HG03103 (cell line): ENCODE measurements around the gene NPC1L1.
"Not testable (repeated sequence)": the region's sequence is repeated elsewhere in the genome, so short reads cannot be mapped to it uniquely, and the experiment has no call there.

Experiments
- ATAC-seq: cut with Tn5 transposase; IDR thresholded peaks from one replicate; pipeline ENCODE4 v1.9.1; 2021; ENCODE audit warnings: low read depth; ENCODE audit not compliant: unreplicated experiment

Gene NPC1L1

GRCh38 chr7:44512736-44513135 lies 28.4 kb downstream of the NPC1L1 start:
- no peak for ATAC-seq

- no peak for ATAC-seq
These were observed 29.2 kb downstream of the NPC1L1 start for GRCh38 chr7:44511863-44512468.

- ATAC-seq: no peak
These were observed 29.9 kb downstream of the NPC1L1 start for GRCh38 chr7:44511236-44511635.

GRCh38 chr7:44508328-44509030 lies 32.7 kb downstream of the NPC1L1 start:
- no peak for ATAC-seq

GRCh38 chr7:44506592-44507288 lies 34.4 kb downstream of the NPC1L1 start:
- ATAC-seq: not testable (repeated sequence)

- ATAC-seq: no peak
These were observed 35.5 kb downstream of the NPC1L1 start for GRCh38 chr7:44505595-44505994.

GRCh38 chr7:44498230-44498954 lies 42.7 kb downstream of the NPC1L1 start:
- no peak for ATAC-seq

- ATAC-seq: no peak
These were observed 43.7 kb downstream of the NPC1L1 start for GRCh38 chr7:44497155-44498027.

GRCh38 chr7:44496385-44496784 lies 44.7 kb downstream of the NPC1L1 start:
- no peak for ATAC-seq

GRCh38 chr7:44494960-44495359 lies 46.2 kb downstream of the NPC1L1 start:
- no peak for ATAC-seq

- ATAC-seq: no peak
These were observed 49.9 kb downstream of the NPC1L1 start for GRCh38 chr7:44491229-44491628.

GRCh38 chr7:44490351-44491200 lies 50.6 kb downstream of the NPC1L1 start, which contains the start of gene NUDCD3:
TSS of gene NUDCD3 (minus strand) at chr7:44490658. CDS start at chr7:44490600, 58 bp downstream.
- ATAC-seq: peak; percentile 80

- ATAC-seq: peak; percentile 22
These were observed 51.2 kb downstream of the NPC1L1 start for GRCh38 chr7:44489955-44490350.

GRCh38 chr7:44488955-44489354 lies 52.2 kb downstream of the NPC1L1 start:
- ATAC-seq: no peak

- no peak for ATAC-seq
These were observed 54.4 kb downstream of the NPC1L1 start for GRCh38 chr7:44486693-44487092.

- no peak for ATAC-seq
These were observed 55.1 kb downstream of the NPC1L1 start for GRCh38 chr7:44486001-44486400.

GRCh38 chr7:44484482-44485313 lies 56.4 kb downstream of the NPC1L1 start:
- no peak for ATAC-seq
